Measurements from ENCODE around the gene HFM1. TPM values are rescaled to one million over a fixed set of nuclear protein-coding genes. Genes with fewer than 3 reads are reported as not detected.
"Not testable (repeated sequence)": the region's sequence is repeated elsewhere in the genome, so short reads cannot be mapped to it uniquely, and the experiment has no call there.

The HFM1 gene
- total RNA-seq, 1 experiment from 2014 or later: 0.39 TPM

DNA sequence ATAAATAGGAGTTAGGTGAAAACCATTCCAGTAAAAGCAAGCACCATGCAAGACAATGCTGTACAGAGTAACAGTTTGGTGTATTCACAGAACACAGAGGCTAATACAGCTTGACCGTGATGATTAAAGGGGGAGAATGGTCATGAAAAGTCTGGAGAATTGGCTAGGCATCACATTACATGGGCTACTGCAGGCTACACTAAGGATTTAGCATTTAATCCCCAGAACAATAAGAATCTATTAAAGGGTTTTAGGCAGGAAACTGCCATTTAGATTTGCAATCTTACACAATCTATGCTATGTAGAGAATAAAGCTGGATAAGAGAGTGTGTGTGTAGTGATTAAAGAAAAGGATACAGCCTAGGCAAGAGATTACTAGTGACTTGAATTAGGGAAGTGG is 30.6 kb downstream of the HFM1 start:
- H3K36me3 ChIP-seq (ENCODE audit: control insufficient read depth, insufficient read depth, low read length): no peaks in the 10 kb centered on the region
- no peak for DNase-seq (ENCODE audit: low read depth, low spot score)
- no peaks in the 10 kb centered on the region for H3K27me3 ChIP-seq (ENCODE audit: control insufficient read depth, insufficient read depth, low read length)
- ChIA-PET POLR2A (no interaction called here), CTCF (no interaction called here)
- no TSS peak for BruUV-seq (replicated peaks)
- intact Hi-C loops (cut with micrococcal nuclease; ENCODE audit: unreplicated experiment) (no loop called here), in situ Hi-C loops (cut with HindIII; ENCODE audit: low pct_unique_long_range_greater_than_20kb, low sequenced_read_pairs) (no loop called here)
- no peak overlapping the region for H3K4me3 ChIP-seq (ENCODE audit: low read depth in 2 of 2, low read length in 2 of 2)
- H3K9me3 ChIP-seq (ENCODE audit: control insufficient read depth, insufficient read depth, low read depth, low read length): no peaks in the 10 kb centered on the region
- H3K4me1 ChIP-seq (ENCODE audit: control insufficient read depth, insufficient read depth, low read length): no peaks in the 10 kb centered on the region
- ATAC-seq: no peak
- no peak overlapping the region for H3K27ac ChIP-seq (ENCODE audit: low read length)
- TF ChIP-seq SIN3A (IDR thresholded peaks at IDR 0.05; ENCODE audit: borderline replicate concordance, insufficient read depth, low read depth, low read length) (no peak), TCF7L2 (IDR thresholded peaks at IDR 0.05; ENCODE audit: low read depth, low read length) (no peak), POLR2AphosphoS5 (IDR thresholded peaks at IDR 0.05; ENCODE audit: low read depth, low read length) (no peak)
- TF ChIP-seq, protein P1, sequence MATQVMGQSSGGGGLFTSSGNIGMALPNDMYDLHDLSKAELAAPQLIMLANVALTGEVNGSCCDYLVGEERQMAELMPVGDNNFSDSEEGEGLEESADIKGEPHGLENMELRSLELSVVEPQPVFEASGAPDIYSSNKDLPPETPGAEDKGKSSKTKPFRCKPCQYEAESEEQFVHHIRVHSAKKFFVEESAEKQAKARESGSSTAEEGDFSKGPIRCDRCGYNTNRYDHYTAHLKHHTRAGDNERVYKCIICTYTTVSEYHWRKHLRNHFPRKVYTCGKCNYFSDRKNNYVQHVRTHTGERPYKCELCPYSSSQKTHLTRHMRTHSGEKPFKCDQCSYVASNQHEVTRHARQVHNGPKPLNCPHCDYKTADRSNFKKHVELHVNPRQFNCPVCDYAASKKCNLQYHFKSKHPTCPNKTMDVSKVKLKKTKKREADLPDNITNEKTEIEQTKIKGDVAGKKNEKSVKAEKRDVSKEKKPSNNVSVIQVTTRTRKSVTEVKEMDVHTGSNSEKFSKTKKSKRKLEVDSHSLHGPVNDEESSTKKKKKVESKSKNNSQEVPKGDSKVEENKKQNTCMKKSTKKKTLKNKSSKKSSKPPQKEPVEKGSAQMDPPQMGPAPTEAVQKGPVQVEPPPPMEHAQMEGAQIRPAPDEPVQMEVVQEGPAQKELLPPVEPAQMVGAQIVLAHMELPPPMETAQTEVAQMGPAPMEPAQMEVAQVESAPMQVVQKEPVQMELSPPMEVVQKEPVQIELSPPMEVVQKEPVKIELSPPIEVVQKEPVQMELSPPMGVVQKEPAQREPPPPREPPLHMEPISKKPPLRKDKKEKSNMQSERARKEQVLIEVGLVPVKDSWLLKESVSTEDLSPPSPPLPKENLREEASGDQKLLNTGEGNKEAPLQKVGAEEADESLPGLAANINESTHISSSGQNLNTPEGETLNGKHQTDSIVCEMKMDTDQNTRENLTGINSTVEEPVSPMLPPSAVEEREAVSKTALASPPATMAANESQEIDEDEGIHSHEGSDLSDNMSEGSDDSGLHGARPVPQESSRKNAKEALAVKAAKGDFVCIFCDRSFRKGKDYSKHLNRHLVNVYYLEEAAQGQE (IDR thresholded peaks at IDR 0.05; ENCODE audit: insufficient read depth in 1 of 2, low read depth in 2 of 2, low read length in 1 of 2): no peak
- TF ChIP-seq, protein P2, sequence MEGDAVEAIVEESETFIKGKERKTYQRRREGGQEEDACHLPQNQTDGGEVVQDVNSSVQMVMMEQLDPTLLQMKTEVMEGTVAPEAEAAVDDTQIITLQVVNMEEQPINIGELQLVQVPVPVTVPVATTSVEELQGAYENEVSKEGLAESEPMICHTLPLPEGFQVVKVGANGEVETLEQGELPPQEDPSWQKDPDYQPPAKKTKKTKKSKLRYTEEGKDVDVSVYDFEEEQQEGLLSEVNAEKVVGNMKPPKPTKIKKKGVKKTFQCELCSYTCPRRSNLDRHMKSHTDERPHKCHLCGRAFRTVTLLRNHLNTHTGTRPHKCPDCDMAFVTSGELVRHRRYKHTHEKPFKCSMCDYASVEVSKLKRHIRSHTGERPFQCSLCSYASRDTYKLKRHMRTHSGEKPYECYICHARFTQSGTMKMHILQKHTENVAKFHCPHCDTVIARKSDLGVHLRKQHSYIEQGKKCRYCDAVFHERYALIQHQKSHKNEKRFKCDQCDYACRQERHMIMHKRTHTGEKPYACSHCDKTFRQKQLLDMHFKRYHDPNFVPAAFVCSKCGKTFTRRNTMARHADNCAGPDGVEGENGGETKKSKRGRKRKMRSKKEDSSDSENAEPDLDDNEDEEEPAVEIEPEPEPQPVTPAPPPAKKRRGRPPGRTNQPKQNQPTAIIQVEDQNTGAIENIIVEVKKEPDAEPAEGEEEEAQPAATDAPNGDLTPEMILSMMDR (IDR thresholded peaks at IDR 0.05): no peak

DNA sequence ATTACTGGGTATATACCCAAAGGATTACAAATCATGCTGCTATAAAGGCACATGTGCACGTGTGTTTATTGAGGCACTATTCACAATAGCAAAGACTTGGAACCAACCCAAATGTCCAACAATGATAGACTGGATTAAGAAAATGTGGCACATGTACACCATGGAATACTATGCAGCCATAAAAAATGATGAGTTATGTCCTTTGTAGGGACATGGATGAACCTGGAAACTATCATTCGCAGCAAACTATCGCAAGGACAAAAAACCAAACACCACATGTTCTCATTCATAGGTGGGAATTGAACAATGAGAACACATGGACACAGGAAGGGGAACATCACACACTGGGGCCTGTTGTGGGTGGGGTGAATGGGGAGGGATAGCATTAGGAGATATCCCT is 32.4 kb downstream of the HFM1 start:
- POLR2A ChIA-PET: not testable (repeated sequence)

DNA sequence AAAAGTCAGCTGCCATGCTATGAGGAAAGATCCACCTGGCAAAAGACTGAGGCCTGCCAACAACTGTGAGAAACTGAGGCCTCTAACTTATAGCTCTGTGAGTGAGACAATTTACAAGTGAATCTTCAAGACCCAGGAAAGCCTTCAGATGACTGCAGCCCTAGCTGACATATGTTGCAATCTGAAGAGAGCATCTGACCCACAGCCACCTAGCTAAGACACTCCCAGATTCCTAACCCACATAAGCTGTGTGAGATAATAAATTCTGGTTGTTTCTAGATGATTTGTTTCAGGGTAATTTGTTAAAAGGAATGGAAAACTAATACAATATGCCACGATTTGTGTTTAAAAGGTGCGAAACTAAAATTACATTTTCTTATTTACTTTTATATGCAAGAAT is 55.1 kb downstream of the HFM1 start:
- ATAC-seq (no peak), DNase-seq (ENCODE audit: low read depth, low spot score) (no peak)
- Histone ChIP-seq H3K27ac (ENCODE audit: low read length) (no peak overlapping the region), H3K36me3 (ENCODE audit: control insufficient read depth, insufficient read depth, low read length) (no peaks in the 10 kb centered on the region), H3K27me3 (ENCODE audit: control insufficient read depth, insufficient read depth, low read length) (no peaks in the 10 kb centered on the region), H3K4me1 (ENCODE audit: control insufficient read depth, insufficient read depth, low read length) (no peaks in the 10 kb centered on the region), H3K4me3 (ENCODE audit: low read depth in 2 of 2, low read length in 2 of 2) (no peak overlapping the region), H3K9me3 (ENCODE audit: control insufficient read depth, insufficient read depth, low read depth, low read length) (no peaks in the 10 kb centered on the region)
- CTCF ChIA-PET: no interaction called here
- intact Hi-C loops (cut with micrococcal nuclease; ENCODE audit: unreplicated experiment): no loop called here
- TF ChIP-seq TCF7L2 (IDR thresholded peaks at IDR 0.05; ENCODE audit: low read depth, low read length) (no peak), POLR2AphosphoS5 (IDR thresholded peaks at IDR 0.05; ENCODE audit: low read depth, low read length) (no peak), SIN3A (IDR thresholded peaks at IDR 0.05; ENCODE audit: borderline replicate concordance, insufficient read depth, low read depth, low read length) (no peak)
- TF ChIP-seq, protein P2 (IDR thresholded peaks at IDR 0.05): no peak
- TF ChIP-seq, protein P1 (IDR thresholded peaks at IDR 0.05; ENCODE audit: insufficient read depth in 1 of 2, low read depth in 2 of 2, low read length in 1 of 2): no peak
- no TSS peak for BruUV-seq (replicated peaks)
- in situ Hi-C loops (cut with HindIII; ENCODE audit: low pct_unique_long_range_greater_than_20kb, low sequenced_read_pairs): no loop called here
- POLR2A ChIA-PET: no interaction called here

More for the DNA sequence above, 32.4 kb downstream of the HFM1 start:
- H3K4me3 ChIP-seq (ENCODE audit: low read depth in 2 of 2, low read length in 2 of 2); H3K27me3 ChIP-seq (ENCODE audit: control insufficient read depth, insufficient read depth, low read length); CTCF ChIA-PET; intact Hi-C loops (cut with micrococcal nuclease; ENCODE audit: unreplicated experiment); ATAC-seq; H3K9me3 ChIP-seq (ENCODE audit: control insufficient read depth, insufficient read depth, low read depth, low read length); H3K36me3 ChIP-seq (ENCODE audit: control insufficient read depth, insufficient read depth, low read length); DNase-seq (ENCODE audit: low read depth, low spot score); H3K4me1 ChIP-seq (ENCODE audit: control insufficient read depth, insufficient read depth, low read length); H3K27ac ChIP-seq (ENCODE audit: low read length); BruUV-seq (replicated peaks); in situ Hi-C loops (cut with HindIII; ENCODE audit: low pct_unique_long_range_greater_than_20kb, low sequenced_read_pairs): not testable (repeated sequence)
